HEK293 (cell line): ENCODE data around the gene GMPR2.
A peak's percentile ranks its signal among the peaks of the same experiment; 100 is the strongest.

Source experiments
- CTCF ChIA-PET: fragments of 350-600 bp; formaldehyde crosslinking; extraction: SDS; loops from one replicate; lab custom pipeline; 2021; ENCODE audit warnings: antibody characterized with exemption; lab: Yijun Ruan, JAX
- POLR2A ChIA-PET: fragments of 300-600 bp; formaldehyde crosslinking; extraction: SDS; loops from one replicate; lab custom pipeline; 2020; ENCODE audit warnings: antibody characterized with exemption, inconsistent platforms; lab: Yijun Ruan, JAX
- H3K27ac ChIP-seq: fragments of 200-500 bp; sonication (Bioruptor generic); 2 replicates; pipeline ENCODE4 v1.5.1; 2014; ENCODE audit warnings: low read depth, low read length, control low read depth, inconsistent platforms; ENCODE audit errors: extremely low read depth
- H3K36me3 ChIP-seq, 2 experiments: fragments of 200-500 bp in 1 of 2; sonication (Bioruptor generic) in 1 of 2; 1 replicate in 1 of 2; 2 replicates in 1 of 2; pipeline ENCODE4 v1.5.1; 2014 to 2017; ENCODE audit warnings: inconsistent platforms in 2 of 2, low read length in 2 of 2; ENCODE audit not compliant: control insufficient read depth in 2 of 2, insufficient read depth in 1 of 2
- H3K4me1 ChIP-seq: fragments of 200-500 bp; sonication (Bioruptor generic); 2 replicates; pipeline ENCODE4 v1.5.1; 2014; ENCODE audit warnings: mild to moderate bottlenecking, low read length, inconsistent platforms; ENCODE audit not compliant: control insufficient read depth, insufficient read depth
- H3K4me3 ChIP-seq: 2 replicates; pipeline ENCODE4 v1.5.1; 2011; ENCODE audit warnings: low read depth, mild to moderate bottlenecking, control low read depth, low read length, moderate library complexity
- H3K9me3 ChIP-seq: fragments of 200-500 bp; sonication (Bioruptor generic); 2 replicates; pipeline ENCODE4 v1.5.1; 2014; ENCODE audit warnings: low read depth, low read length, inconsistent platforms; ENCODE audit not compliant: control insufficient read depth, insufficient read depth
- ELK4 ChIP-seq: IDR thresholded peaks from 2 replicates; pipeline ENCODE4 v1.6.1; 2011; ENCODE audit warnings: mild to moderate bottlenecking, low read depth, low read length, borderline replicate concordance
- KLF17 ChIP-seq: fragments of 450-650 bp; formaldehyde crosslinking; IDR thresholded peaks from 2 replicates; pipeline ENCODE4 v1.5.1; 2016; ENCODE audit warnings: missing biosample characterization, missing genetic modification characterization
- KLF7 ChIP-seq: fragments of 450-650 bp; formaldehyde crosslinking; IDR thresholded peaks from 2 replicates; pipeline ENCODE4 v1.5.1; 2016; ENCODE audit warnings: missing biosample characterization, missing genetic modification characterization, borderline replicate concordance
- KLF9 ChIP-seq: fragments of 450-650 bp; formaldehyde crosslinking; IDR thresholded peaks from 2 replicates; pipeline ENCODE4 v1.5.1; 2016; ENCODE audit warnings: missing biosample characterization, missing genetic modification characterization, low read depth
- PRDM2 ChIP-seq: fragments of 450-650 bp; formaldehyde crosslinking; IDR thresholded peaks from 2 replicates; pipeline ENCODE4 v1.5.1; 2016; ENCODE audit warnings: missing biosample characterization, missing genetic modification characterization, borderline replicate concordance
- TCF7L2 ChIP-seq: IDR thresholded peaks from 2 replicates; pipeline ENCODE4 v1.6.1; 2011; ENCODE audit warnings: low read depth, mild to moderate bottlenecking, inconsistent platforms, low read length, moderate library complexity, borderline replicate concordance
- ZFP37 ChIP-seq: fragments of 450-650 bp; formaldehyde crosslinking; IDR thresholded peaks from 2 replicates; pipeline ENCODE4 v1.5.1; 2016; ENCODE audit warnings: missing biosample characterization, missing genetic modification characterization
- ZFP41 ChIP-seq: fragments of 450-650 bp; formaldehyde crosslinking; IDR thresholded peaks from 2 replicates; pipeline ENCODE4 v1.5.1; 2016; ENCODE audit warnings: missing biosample characterization, missing genetic modification characterization, borderline replicate concordance
- ZNF140 ChIP-seq: fragments of 450-650 bp; formaldehyde crosslinking; IDR thresholded peaks from 2 replicates; pipeline ENCODE4 v1.5.1; 2016; ENCODE audit warnings: missing biosample characterization, missing genetic modification characterization
- ZNF223 ChIP-seq: fragments of 450-650 bp; formaldehyde crosslinking; IDR thresholded peaks from 2 replicates; pipeline ENCODE4 v1.5.1; 2016; ENCODE audit warnings: missing biosample characterization, missing genetic modification characterization
- ZNF311 ChIP-seq: fragments of 450-650 bp; formaldehyde crosslinking; IDR thresholded peaks from 2 replicates; pipeline ENCODE4 v1.5.1; 2017; ENCODE audit warnings: missing biosample characterization, missing genetic modification characterization, borderline replicate concordance
- ZNF394 ChIP-seq: fragments of 450-650 bp; formaldehyde crosslinking; IDR thresholded peaks from 2 replicates; pipeline ENCODE4 v1.5.1; 2016; ENCODE audit warnings: missing biosample characterization, missing genetic modification characterization, mild to moderate bottlenecking, moderate library complexity, borderline replicate concordance
- ZNF416 ChIP-seq: fragments of 450-650 bp; formaldehyde crosslinking; IDR thresholded peaks from 2 replicates; pipeline ENCODE4 v1.5.1; 2016; ENCODE audit warnings: missing biosample characterization, missing genetic modification characterization
- ZNF423 ChIP-seq: fragments of 450-650 bp; formaldehyde crosslinking; IDR thresholded peaks from 2 replicates; pipeline ENCODE4 v1.5.1; 2016; ENCODE audit warnings: missing biosample characterization, missing genetic modification characterization
- ZNF433 ChIP-seq: fragments of 450-650 bp; formaldehyde crosslinking; IDR thresholded peaks from 2 replicates; pipeline ENCODE4 v1.5.1; 2016; ENCODE audit warnings: missing biosample characterization, missing genetic modification characterization, low read depth
- ZNF449 ChIP-seq: fragments of 450-650 bp; formaldehyde crosslinking; IDR thresholded peaks from 2 replicates; pipeline ENCODE4 v1.5.1; 2017; ENCODE audit warnings: missing biosample characterization, mild to moderate bottlenecking, missing genetic modification characterization, moderate library complexity
- ZNF48 ChIP-seq: fragments of 450-650 bp; formaldehyde crosslinking; IDR thresholded peaks from 2 replicates; pipeline ENCODE4 v1.5.1; 2016; ENCODE audit warnings: missing biosample characterization, missing genetic modification characterization
- ZNF510 ChIP-seq: fragments of 450-650 bp; formaldehyde crosslinking; IDR thresholded peaks from 2 replicates; pipeline ENCODE4 v1.5.1; 2018; ENCODE audit warnings: mild to moderate bottlenecking, missing genetic modification characterization, missing biosample characterization; ENCODE audit not compliant: insufficient replicate concordance
- ZNF654 ChIP-seq: fragments of 450-650 bp; formaldehyde crosslinking; IDR thresholded peaks from 2 replicates; pipeline ENCODE4 v1.5.1; 2016; ENCODE audit warnings: low read depth, missing biosample characterization, missing genetic modification characterization
- ZNF76 ChIP-seq: fragments of 450-650 bp; formaldehyde crosslinking; IDR thresholded peaks from 2 replicates; pipeline ENCODE4; 2016; ENCODE audit warnings: low read depth, missing biosample characterization, missing genetic modification characterization, borderline replicate concordance
- ZSCAN18 ChIP-seq: fragments of 450-650 bp; formaldehyde crosslinking; IDR thresholded peaks from 2 replicates; pipeline ENCODE4 v1.5.1; 2016; ENCODE audit warnings: missing biosample characterization, missing genetic modification characterization
- ZSCAN30 ChIP-seq: fragments of 450-650 bp; IDR thresholded peaks from 2 replicates; pipeline ENCODE4 v1.5.1; 2018; ENCODE audit warnings: missing biosample characterization, mild to moderate bottlenecking, missing genetic modification characterization, moderate library complexity

The GMPR2 gene

GRCh38 chr14:24212924-24213865, 19.5 kb upstream of the GMPR2 start, which contains the start of gene CHMP4A:
Gene CHMP4A (minus strand): TSS chr14:24213488. CDS start chr14:24213439, 49 bp downstream.
- H3K27ac ChIP-seq: peak within 1 kb of the TSS; percentile 94
- H3K4me1 ChIP-seq: no peaks in the 10 kb centered on the region
- ChIA-PET CTCF (interaction anchor here (0.6 to 1.6 kb wide), 8 partner anchors 9 to 161 kb away, joined by 3 to 4 read pairs (median 3); partner anchors contain the start of gene IRF9), POLR2A (interaction anchor here (0.6 to 4.3 kb wide), 22 partner anchors 8 to 1992 kb away, joined by 3 to 43 read pairs (median 5); partner anchors contain the start of genes DCAF11, EMC9, IPO4 and IRF9)
- peak within 1 kb of the TSS; percentile 91 for H3K4me3 ChIP-seq
- H3K9me3 ChIP-seq: no peaks in the 10 kb centered on the region
- H3K36me3 ChIP-seq: peaks cover 16 to 55% of the 10 kb centered on the region in 2 experiments
- TF ChIP-seq KLF7 (tag by site-specific recombination) (peak; percentile 50; the same call in 1 of the 2 replicates), ELK4 (no peak), ZNF433 (no peak), ZNF48 (tag by site-specific recombination) (no peak), ZNF449 (tag by site-specific recombination) (0 out of 2 replicates have a peak, but pooled peaks have one; percentile 14), TCF7L2 (no peak), ZNF394 (tag by site-specific recombination) (0 out of 2 replicates have a peak, but pooled peaks have one; percentile 7), KLF17 (tag by site-specific recombination) (peak; percentile 94), ZNF416 (tag by site-specific recombination) (no peak), ZNF140 (no peak), ZFP41 (tag by site-specific recombination) (no peak), KLF9 (tag by site-specific recombination) (peak; percentile 66; the same call in 1 of the 2 replicates), ZSCAN18 (tag by site-specific recombination) (no peak), ZNF311 (no peak), ZNF654 (no peak), ZFP37 (no peak), ZNF423 (peak; percentile 75; the same call in 1 of the 2 replicates), ZNF510 (tag by site-specific recombination) (no peak), ZNF76 (tag by site-specific recombination) (peak; percentile 85), ZNF223 (no peak), PRDM2 (tag by site-specific recombination) (no peak), ZSCAN30 (tag by site-specific recombination) (0 out of 2 replicates have a peak, but pooled peaks have one; percentile 19)
